HG03558 (cell line): ENCODE data around the gene SLC6A20.

Source experiments
- ATAC-seq: cut with Tn5 transposase; IDR thresholded peaks from one replicate; pipeline ENCODE4 v1.9.1; 2021; ENCODE audit warnings: moderate number of reproducible peaks; ENCODE audit not compliant: unreplicated experiment; ENCODE audit errors: extremely low read depth

SLC6A20 gene

GRCh38 chr3:45795882-45796765 is at the start of gene SLC6A20:
TSS of gene SLC6A20 (minus strand) at chr3:45796536. CDS start at chr3:45796419, 117 bp downstream.
- ATAC-seq = no peak

- ATAC-seq = no peak
These were observed 48.3 kb upstream of the SLC6A20 start for GRCh38 chr3:45844616-45845015.

- ATAC-seq = no peak
These were observed 46.7 kb upstream of the SLC6A20 start for GRCh38 chr3:45842851-45843625.

- ATAC-seq = no peak
These were observed 45.6 kb upstream of the SLC6A20 start, which contains the start of gene LZTFL1 for GRCh38 chr3:45841757-45842491. TSS of gene LZTFL1 (minus strand) at chr3:45842119. CDS start at chr3:45841991, 128 bp downstream.

GRCh38 chr3:45841420-45841756 is 45.1 kb upstream of the SLC6A20 start:
- no peak for ATAC-seq

- no peak for ATAC-seq
These were observed 42.1 kb upstream of the SLC6A20 start for GRCh38 chr3:45838466-45838865.

- ATAC-seq = no peak
These were observed 36.4 kb upstream of the SLC6A20 start for GRCh38 chr3:45832699-45833098.

- ATAC-seq = no peak
These were observed 33.8 kb upstream of the SLC6A20 start for GRCh38 chr3:45830121-45830520.

GRCh38 chr3:45826908-45827307 is 30.6 kb upstream of the SLC6A20 start:
- no peak for ATAC-seq

GRCh38 chr3:45826321-45826720 is 30.0 kb upstream of the SLC6A20 start:
- no peak for ATAC-seq

- ATAC-seq = no peak
These were observed 24.8 kb upstream of the SLC6A20 start for GRCh38 chr3:45821127-45821526.

- ATAC-seq = no peak
These were observed 23.2 kb upstream of the SLC6A20 start for GRCh38 chr3:45819543-45819942.

- no peak for ATAC-seq
These were observed 21.6 kb upstream of the SLC6A20 start for GRCh38 chr3:45817831-45818522.

GRCh38 chr3:45816544-45816943 is 20.2 kb upstream of the SLC6A20 start:
- no peak for ATAC-seq

GRCh38 chr3:45814322-45814721 is 18.0 kb upstream of the SLC6A20 start:
- ATAC-seq = no peak

GRCh38 chr3:45807681-45808540 is 11.6 kb upstream of the SLC6A20 start:
- ATAC-seq = no peak

- no peak for ATAC-seq
These were observed 10.8 kb upstream of the SLC6A20 start for GRCh38 chr3:45807133-45807532.

GRCh38 chr3:45806072-45806471 is 9.7 kb upstream of the SLC6A20 start:
- no peak for ATAC-seq

GRCh38 chr3:45803252-45803935 is 7.1 kb upstream of the SLC6A20 start:
- no peak for ATAC-seq
